GM19043 (cell line): Measurements from ENCODE around the gene ANGPTL8.

Experiments used
- ATAC-seq: cut with Tn5 transposase; IDR thresholded peaks from one replicate; pipeline ENCODE4 v1.9.1; 2021; ENCODE audit warnings: low read depth; ENCODE audit not compliant: unreplicated experiment

The ANGPTL8 gene

GRCh38 chr19:11257846-11258380 is 18.5 kb downstream of the ANGPTL8 start:
- no peak for ATAC-seq

- ATAC-seq: no peak
Measured at GRCh38 chr19:11260996-11261395, 21.6 kb downstream of the ANGPTL8 start.

GRCh38 chr19:11261431-11261970 is 22.1 kb downstream of the ANGPTL8 start:
- ATAC-seq: no peak

- no peak for ATAC-seq
Measured at GRCh38 chr19:11261971-11262839, 22.8 kb downstream of the ANGPTL8 start, which contains the start of gene DOCK6. Gene DOCK6 (minus strand): TSS chr19:11262524. CDS start chr19:11262440, 84 bp downstream.

- ATAC-seq: no peak
Measured at GRCh38 chr19:11263726-11264125, 24.3 kb downstream of the ANGPTL8 start.

GRCh38 chr19:11264452-11265176 is 25.2 kb downstream of the ANGPTL8 start:
- ATAC-seq: no peak

- no peak for ATAC-seq
Measured at GRCh38 chr19:11265177-11265784, 25.9 kb downstream of the ANGPTL8 start.

DNA sequence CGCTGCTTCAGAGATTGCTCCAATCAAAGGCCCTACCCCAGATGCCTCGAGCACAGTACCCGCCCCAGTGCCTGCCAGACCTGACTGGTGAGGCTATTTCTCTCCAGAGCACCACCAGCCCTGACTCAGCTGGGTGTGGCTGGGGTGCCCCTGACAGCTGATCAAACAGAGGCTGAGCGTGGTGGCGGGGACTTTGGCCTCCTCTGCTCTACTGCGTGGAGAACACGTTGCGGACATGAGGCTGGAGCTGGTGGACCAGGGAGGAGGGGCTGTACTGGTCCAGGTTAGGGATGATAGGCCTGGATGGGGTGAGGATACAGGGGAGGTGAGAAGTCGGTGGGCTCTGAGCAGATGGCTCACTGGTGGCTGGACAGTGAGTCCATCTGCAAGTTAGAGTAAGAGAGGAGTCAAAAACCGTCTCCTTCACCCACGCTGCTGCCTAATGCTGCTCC is 26.4 kb downstream of the ANGPTL8 start:
- ATAC-seq: no peak

- ATAC-seq: no peak
Measured at GRCh38 chr19:11267316-11268085, 28.1 kb downstream of the ANGPTL8 start.

- ATAC-seq: no peak
Measured at GRCh38 chr19:11268783-11269267, 29.4 kb downstream of the ANGPTL8 start.

DNA sequence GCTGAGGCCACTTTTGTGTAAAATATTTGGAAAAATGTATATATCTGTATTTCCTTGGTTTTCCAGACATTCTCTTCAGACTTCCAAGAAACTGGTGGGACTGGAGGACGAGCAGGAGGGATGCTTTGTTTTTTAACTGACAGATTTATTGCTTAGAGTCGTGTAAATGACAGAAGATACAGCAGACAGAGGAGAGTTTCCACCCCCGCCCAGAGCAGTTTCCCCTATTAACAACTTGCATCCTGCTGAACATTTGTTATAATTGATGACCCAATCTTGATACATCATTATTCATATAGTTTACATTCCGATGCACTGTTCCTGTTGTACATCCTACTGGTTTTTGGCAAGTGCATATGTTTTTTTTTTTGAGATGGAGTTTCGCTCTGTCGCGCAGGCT is 30.0 kb downstream of the ANGPTL8 start:
- ATAC-seq: no peak

GRCh38 chr19:11273296-11273695 is 33.9 kb downstream of the ANGPTL8 start:
- ATAC-seq: no peak

DNA sequence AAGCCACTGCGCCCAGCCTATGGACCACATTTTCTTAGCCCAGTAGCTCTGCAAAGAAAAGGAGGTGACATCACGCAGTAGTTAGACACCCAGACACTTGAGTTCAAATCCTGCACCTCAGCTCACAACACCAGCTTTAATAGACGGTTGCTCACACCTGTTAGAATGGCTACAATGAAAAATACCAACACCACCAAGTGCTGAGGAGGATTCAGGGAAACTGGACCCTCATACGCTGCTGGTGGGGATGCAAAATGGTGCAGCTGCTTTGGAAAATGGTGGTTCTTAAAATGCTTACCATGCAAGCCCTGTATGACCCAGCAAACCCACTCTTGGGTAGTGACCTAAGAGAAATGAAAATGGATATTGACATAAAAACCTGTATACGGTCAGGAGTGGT is 34.6 kb downstream of the ANGPTL8 start:
- no peak for ATAC-seq

DNA sequence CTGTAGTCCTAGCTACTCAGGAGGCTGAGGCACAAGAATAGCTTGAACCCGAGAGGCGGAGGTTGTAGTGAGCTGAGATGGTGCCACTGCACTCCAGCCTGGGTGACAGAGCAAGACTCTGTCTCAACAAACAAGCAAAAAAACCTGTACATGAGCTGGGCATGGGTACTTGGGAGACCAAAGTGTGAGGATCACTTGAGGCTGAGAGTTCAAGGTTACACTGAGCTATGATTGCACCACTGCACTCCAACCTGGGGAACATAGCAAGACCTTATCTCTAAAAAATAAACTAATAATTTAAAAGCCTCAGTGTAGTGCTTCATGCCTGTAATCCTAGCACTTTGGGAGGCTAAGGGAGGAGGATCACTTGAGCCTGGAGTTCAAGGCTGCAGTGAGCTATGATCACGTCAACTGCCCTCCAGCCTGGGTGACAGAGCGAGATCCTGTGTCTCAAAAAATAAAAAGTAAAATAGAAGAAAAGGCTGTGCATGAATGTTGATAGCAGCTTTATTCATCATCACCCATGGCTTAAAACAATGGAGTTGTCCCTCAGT is 35.2 kb downstream of the ANGPTL8 start:
- ATAC-seq: no peak

GRCh38 chr19:11278670-11279069 is 39.3 kb downstream of the ANGPTL8 start:
- no peak for ATAC-seq

- ATAC-seq: no peak
Measured at GRCh38 chr19:11279505-11280236, 40.3 kb downstream of the ANGPTL8 start.

DNA sequence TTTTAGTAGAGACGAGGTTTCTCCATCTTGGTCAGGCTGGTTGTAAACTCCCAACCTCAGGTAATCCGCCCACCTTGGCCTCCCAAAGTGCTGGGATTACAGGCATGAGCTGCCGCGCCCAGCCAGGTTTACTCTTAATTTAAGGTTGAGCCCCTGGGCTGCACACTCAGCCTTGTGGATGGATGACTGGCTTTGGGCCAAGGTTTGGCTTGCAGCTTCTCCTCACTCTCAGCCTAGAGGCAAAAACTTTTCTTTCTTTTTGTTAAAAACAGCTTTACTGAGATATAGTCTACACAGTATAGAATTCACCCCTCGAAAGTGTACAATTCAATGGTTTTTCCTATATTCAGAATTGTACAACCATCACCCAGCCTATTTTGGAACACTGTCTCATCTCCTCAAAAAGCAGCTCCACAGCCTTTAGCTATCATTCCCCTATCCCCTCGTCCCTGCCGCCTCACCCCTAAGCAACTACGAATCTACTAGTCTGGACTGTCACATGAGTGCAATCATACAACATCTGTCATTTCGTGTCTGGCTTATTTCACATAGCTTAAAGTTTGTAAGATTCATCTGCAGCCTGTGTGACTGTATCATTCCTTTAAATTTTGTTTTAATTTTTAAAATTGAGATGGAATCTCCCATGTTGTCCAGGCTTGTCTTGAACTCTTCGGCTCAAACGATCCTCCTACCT is 42.1 kb downstream of the ANGPTL8 start:
- ATAC-seq: no peak

DNA sequence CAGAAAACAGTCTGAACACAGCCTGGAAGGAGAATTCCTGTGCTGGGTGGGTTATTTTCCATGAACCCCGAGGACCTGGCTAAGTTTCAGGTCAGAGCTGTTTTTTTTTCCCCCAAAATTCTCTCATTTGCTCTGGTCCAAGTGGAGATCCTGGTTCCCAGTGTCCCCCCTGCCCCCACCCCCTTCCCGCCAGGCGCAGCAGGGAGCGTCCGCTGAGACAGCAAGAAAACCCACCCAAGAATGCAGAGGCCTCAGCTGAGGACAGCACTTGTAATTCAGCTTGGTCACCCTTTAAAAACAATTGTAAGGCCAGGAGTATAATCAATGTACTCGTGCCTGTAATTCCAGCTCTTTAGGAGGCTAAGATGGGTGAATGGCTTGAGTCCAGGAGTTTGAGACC is 45.1 kb downstream of the ANGPTL8 start:
- ATAC-seq: no peak
